Measurements from ENCODE around the gene TNS3. TPM values are rescaled to one million over a fixed set of nuclear protein-coding genes. Genes with fewer than 3 reads are reported as not detected.

TNS3 gene
- total and polyA plus RNA-seq, 9 of the 15 experiments (the other 6 are each of a cell fraction or from before 2014, with no cell fraction given), result 0.20 TPM; not detected in 8

DNA sequence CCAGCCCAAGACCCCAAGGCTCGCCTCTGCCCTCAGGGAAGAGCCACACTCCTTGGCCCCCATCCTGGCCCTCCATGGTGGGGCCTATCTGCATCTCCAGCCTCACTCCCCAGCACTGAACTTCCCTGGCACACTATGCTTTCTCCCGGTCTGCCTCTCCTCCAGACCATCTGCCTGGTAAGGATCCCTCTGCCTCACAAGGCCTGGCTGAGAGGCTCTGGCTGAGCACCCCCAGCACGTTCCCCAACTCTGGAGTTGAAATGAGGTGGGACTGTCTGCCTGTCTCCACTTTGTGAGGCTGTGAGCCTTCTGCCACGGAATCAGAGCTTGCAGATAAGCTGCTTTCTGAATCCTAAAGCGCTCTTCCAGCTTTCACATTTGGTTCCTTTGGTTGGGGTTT lies 220.7 kb downstream of the TNS3 start (continued):
- TF ChIP-seq, protein P1, sequence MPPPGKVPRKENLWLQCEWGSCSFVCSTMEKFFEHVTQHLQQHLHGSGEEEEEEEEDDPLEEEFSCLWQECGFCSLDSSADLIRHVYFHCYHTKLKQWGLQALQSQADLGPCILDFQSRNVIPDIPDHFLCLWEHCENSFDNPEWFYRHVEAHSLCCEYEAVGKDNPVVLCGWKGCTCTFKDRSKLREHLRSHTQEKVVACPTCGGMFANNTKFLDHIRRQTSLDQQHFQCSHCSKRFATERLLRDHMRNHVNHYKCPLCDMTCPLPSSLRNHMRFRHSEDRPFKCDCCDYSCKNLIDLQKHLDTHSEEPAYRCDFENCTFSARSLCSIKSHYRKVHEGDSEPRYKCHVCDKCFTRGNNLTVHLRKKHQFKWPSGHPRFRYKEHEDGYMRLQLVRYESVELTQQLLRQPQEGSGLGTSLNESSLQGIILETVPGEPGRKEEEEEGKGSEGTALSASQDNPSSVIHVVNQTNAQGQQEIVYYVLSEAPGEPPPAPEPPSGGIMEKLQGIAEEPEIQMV (tag; conservative IDR thresholded peaks at IDR 0.05; ENCODE audit: low read depth), result no peak

DNA sequence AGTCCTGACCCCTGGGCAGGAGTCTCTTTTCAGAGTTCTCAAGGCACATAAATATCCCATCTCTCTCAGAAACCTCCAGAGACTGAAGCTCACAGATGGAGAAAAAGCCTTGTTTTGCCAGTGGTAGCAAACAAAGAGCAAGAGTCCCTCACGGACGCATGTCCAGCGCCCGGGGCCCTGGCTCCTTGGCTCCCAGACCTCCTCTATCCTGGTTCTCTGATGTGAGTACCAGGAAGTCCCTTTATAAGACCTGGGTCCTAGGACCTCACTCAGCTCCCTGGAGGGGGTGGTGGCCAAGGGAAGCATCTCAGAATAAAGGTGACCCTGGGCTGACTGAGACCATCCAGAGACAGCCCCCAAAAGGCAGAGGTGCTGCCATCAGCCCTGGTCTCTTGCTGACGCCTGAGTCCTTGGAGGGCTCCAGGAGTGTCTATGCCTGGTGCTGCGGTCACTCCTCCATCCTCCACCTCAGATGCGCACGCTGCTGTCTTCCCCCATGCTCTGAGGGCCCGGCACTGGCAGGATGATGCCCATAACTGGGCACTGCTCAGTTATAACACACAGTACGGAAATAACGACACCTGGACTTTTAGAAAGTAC lies 221.5 kb downstream of the TNS3 start:
- in situ Hi-C loops (cut with MboI) (no loop called here), intact Hi-C loops (cut with micrococcal nuclease) (no loop called here)
- Histone ChIP-seq H3K36me3 (ENCODE audit: control insufficient read depth, insufficient read depth, low read length) (no peaks in the 10 kb centered on the region), H4K20me1 (replicated peaks; ENCODE audit: control insufficient read depth, insufficient read depth, low read length) (no peaks in the 10 kb centered on the region), H2AFZ (ENCODE audit: low read depth, low read length) (no peak overlapping the region), H3K4me2 (ENCODE audit: insufficient read depth, low read length) (no peak overlapping the region), H3K79me2 (ENCODE audit: control insufficient read depth, insufficient read depth, low read length) (no peaks in the 10 kb centered on the region), H3K9me3 (replicated peaks; ENCODE audit: control insufficient read depth, insufficient read depth, low read depth, low read length) (no peaks in the 10 kb centered on the region), H3K27ac (ENCODE audit: extremely low read depth, low read depth, low read length) (no peak overlapping the region), H3K9ac (ENCODE audit: insufficient read depth in 1 of 2, low read depth in 2 of 2, low read length in 2 of 2) (no peak overlapping the region), H3K4me1 (replicated peaks in 1 of 2; ENCODE audit: control insufficient read depth in 2 of 2, insufficient read depth in 2 of 2, low read length in 2 of 2) (peaks cover under 1 to 1% of the 10 kb centered on the region in 2 experiments; a peak in 2 of 5 replicates), H3K4me3 (no peak overlapping the region), H3K27me3 (ENCODE audit: control insufficient read depth in 2 of 2, insufficient read depth in 2 of 2, low read length in 2 of 2) (peaks cover 3 to 31% of the 10 kb centered on the region in 2 experiments; a peak in 4 of 5 replicates), H3K9me1 (ENCODE audit: control insufficient read depth, insufficient read depth, low read length) (no peaks in the 10 kb centered on the region)
- 3% methylated on average over 11 of the region's 11 CpGs for WGBS (ENCODE audit: insufficient coverage, low coverage, missing lambda C conversion rate)
- FAIRE-seq, result no peak
- POLR2A ChIA-PET, result no interaction called here
- ATAC-seq, result no peak
- no TSS peak for BruUV-seq (replicated peaks)
- DNase-seq (ENCODE audit: extremely low read depth in 1 of 4, low spot score in 3 of 4), result no peak
- CTCF ChIA-PET (ENCODE audit: low intra/inter-chr PET ratio), result no interaction called here
- TF ChIP-seq MTF1 (CRISPR knock-in tag; IDR thresholded peaks at IDR 0.05; ENCODE audit: borderline replicate concordance), result no peak
- no peak for TF ChIP-seq CHD2 (IDR thresholded peaks at IDR 0.05; ENCODE audit: low read depth, low read length)
- no peak for TF ChIP-seq ERF (CRISPR knock-in tag; IDR thresholded peaks at IDR 0.05)
- TF ChIP-seq EZH2 (IDR thresholded peaks at IDR 0.05; ENCODE audit: borderline replicate concordance, low read depth, low read length), result no peak
- TF ChIP-seq, protein P2, sequence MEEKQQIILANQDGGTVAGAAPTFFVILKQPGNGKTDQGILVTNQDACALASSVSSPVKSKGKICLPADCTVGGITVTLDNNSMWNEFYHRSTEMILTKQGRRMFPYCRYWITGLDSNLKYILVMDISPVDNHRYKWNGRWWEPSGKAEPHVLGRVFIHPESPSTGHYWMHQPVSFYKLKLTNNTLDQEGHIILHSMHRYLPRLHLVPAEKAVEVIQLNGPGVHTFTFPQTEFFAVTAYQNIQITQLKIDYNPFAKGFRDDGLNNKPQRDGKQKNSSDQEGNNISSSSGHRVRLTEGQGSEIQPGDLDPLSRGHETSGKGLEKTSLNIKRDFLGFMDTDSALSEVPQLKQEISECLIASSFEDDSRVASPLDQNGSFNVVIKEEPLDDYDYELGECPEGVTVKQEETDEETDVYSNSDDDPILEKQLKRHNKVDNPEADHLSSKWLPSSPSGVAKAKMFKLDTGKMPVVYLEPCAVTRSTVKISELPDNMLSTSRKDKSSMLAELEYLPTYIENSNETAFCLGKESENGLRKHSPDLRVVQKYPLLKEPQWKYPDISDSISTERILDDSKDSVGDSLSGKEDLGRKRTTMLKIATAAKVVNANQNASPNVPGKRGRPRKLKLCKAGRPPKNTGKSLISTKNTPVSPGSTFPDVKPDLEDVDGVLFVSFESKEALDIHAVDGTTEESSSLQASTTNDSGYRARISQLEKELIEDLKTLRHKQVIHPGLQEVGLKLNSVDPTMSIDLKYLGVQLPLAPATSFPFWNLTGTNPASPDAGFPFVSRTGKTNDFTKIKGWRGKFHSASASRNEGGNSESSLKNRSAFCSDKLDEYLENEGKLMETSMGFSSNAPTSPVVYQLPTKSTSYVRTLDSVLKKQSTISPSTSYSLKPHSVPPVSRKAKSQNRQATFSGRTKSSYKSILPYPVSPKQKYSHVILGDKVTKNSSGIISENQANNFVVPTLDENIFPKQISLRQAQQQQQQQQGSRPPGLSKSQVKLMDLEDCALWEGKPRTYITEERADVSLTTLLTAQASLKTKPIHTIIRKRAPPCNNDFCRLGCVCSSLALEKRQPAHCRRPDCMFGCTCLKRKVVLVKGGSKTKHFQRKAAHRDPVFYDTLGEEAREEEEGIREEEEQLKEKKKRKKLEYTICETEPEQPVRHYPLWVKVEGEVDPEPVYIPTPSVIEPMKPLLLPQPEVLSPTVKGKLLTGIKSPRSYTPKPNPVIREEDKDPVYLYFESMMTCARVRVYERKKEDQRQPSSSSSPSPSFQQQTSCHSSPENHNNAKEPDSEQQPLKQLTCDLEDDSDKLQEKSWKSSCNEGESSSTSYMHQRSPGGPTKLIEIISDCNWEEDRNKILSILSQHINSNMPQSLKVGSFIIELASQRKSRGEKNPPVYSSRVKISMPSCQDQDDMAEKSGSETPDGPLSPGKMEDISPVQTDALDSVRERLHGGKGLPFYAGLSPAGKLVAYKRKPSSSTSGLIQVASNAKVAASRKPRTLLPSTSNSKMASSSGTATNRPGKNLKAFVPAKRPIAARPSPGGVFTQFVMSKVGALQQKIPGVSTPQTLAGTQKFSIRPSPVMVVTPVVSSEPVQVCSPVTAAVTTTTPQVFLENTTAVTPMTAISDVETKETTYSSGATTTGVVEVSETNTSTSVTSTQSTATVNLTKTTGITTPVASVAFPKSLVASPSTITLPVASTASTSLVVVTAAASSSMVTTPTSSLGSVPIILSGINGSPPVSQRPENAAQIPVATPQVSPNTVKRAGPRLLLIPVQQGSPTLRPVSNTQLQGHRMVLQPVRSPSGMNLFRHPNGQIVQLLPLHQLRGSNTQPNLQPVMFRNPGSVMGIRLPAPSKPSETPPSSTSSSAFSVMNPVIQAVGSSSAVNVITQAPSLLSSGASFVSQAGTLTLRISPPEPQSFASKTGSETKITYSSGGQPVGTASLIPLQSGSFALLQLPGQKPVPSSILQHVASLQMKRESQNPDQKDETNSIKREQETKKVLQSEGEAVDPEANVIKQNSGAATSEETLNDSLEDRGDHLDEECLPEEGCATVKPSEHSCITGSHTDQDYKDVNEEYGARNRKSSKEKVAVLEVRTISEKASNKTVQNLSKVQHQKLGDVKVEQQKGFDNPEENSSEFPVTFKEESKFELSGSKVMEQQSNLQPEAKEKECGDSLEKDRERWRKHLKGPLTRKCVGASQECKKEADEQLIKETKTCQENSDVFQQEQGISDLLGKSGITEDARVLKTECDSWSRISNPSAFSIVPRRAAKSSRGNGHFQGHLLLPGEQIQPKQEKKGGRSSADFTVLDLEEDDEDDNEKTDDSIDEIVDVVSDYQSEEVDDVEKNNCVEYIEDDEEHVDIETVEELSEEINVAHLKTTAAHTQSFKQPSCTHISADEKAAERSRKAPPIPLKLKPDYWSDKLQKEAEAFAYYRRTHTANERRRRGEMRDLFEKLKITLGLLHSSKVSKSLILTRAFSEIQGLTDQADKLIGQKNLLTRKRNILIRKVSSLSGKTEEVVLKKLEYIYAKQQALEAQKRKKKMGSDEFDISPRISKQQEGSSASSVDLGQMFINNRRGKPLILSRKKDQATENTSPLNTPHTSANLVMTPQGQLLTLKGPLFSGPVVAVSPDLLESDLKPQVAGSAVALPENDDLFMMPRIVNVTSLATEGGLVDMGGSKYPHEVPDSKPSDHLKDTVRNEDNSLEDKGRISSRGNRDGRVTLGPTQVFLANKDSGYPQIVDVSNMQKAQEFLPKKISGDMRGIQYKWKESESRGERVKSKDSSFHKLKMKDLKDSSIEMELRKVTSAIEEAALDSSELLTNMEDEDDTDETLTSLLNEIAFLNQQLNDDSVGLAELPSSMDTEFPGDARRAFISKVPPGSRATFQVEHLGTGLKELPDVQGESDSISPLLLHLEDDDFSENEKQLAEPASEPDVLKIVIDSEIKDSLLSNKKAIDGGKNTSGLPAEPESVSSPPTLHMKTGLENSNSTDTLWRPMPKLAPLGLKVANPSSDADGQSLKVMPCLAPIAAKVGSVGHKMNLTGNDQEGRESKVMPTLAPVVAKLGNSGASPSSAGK (IDR thresholded peaks at IDR 0.05), result no peak
- TF ChIP-seq SETDB1 (IDR thresholded peaks at IDR 0.05; ENCODE audit: low read length), result no peak
- no peak for TF ChIP-seq DNMT1 (IDR thresholded peaks at IDR 0.05)
